GM19035 (cell line): Measurements from ENCODE around the gene ZNF254.
"Not testable (repeated sequence)": the region's sequence is repeated elsewhere in the genome, so short reads cannot be mapped to it uniquely, and the experiment has no call there.

Experiments used
- ATAC-seq: cut with Tn5 transposase; IDR thresholded peaks from one replicate; pipeline ENCODE4 v1.9.1; 2021; ENCODE audit not compliant: unreplicated experiment

The ZNF254 gene

GRCh38 chr19:24086974-24087595 is at the start of gene ZNF254:
TSS of gene ZNF254 (plus strand) at chr19:24087187. CDS start at chr19:24087308, 121 bp downstream.
- ATAC-seq, result peak; percentile 98

GRCh38 chr19:24040621-24041020 is 46.4 kb upstream of the ZNF254 start:
- ATAC-seq, result no peak

GRCh38 chr19:24041326-24041725 is 45.7 kb upstream of the ZNF254 start:
- ATAC-seq, result not testable (repeated sequence)

- ATAC-seq, result no peak
Measured at GRCh38 chr19:24046550-24046949, 40.4 kb upstream of the ZNF254 start.

GRCh38 chr19:24048261-24048660 is 38.7 kb upstream of the ZNF254 start:
- no peak for ATAC-seq

- ATAC-seq, result no peak
Measured at GRCh38 chr19:24049537-24049936, 37.5 kb upstream of the ZNF254 start.

GRCh38 chr19:24051516-24051915 is 35.5 kb upstream of the ZNF254 start:
- ATAC-seq, result no peak

- no peak for ATAC-seq
Measured at GRCh38 chr19:24052811-24053210, 34.2 kb upstream of the ZNF254 start.

- no peak for ATAC-seq
Measured at GRCh38 chr19:24053601-24054000, 33.4 kb upstream of the ZNF254 start.

GRCh38 chr19:24054044-24054935 is 32.7 kb upstream of the ZNF254 start:
- ATAC-seq, result no peak

GRCh38 chr19:24055548-24055947 is 31.4 kb upstream of the ZNF254 start:
- no peak for ATAC-seq

- ATAC-seq, result no peak
Measured at GRCh38 chr19:24057144-24057543, 29.8 kb upstream of the ZNF254 start.

GRCh38 chr19:24059563-24060295 is 27.3 kb upstream of the ZNF254 start:
- no peak for ATAC-seq

- no peak for ATAC-seq
Measured at GRCh38 chr19:24060687-24061356, 26.2 kb upstream of the ZNF254 start.

GRCh38 chr19:24062190-24062589 is 24.8 kb upstream of the ZNF254 start:
- ATAC-seq, result no peak

GRCh38 chr19:24063295-24063694 is 23.7 kb upstream of the ZNF254 start:
- ATAC-seq, result no peak

- ATAC-seq, result no peak
Measured at GRCh38 chr19:24064175-24064574, 22.8 kb upstream of the ZNF254 start.

GRCh38 chr19:24065243-24065642 is 21.7 kb upstream of the ZNF254 start:
- no peak for ATAC-seq

GRCh38 chr19:24065865-24066604 is 21.0 kb upstream of the ZNF254 start:
- no peak for ATAC-seq

GRCh38 chr19:24069905-24070657 is 16.9 kb upstream of the ZNF254 start:
- no peak for ATAC-seq
